ENCODE data around the gene FOXC1.

FOXC1 gene

DNA sequence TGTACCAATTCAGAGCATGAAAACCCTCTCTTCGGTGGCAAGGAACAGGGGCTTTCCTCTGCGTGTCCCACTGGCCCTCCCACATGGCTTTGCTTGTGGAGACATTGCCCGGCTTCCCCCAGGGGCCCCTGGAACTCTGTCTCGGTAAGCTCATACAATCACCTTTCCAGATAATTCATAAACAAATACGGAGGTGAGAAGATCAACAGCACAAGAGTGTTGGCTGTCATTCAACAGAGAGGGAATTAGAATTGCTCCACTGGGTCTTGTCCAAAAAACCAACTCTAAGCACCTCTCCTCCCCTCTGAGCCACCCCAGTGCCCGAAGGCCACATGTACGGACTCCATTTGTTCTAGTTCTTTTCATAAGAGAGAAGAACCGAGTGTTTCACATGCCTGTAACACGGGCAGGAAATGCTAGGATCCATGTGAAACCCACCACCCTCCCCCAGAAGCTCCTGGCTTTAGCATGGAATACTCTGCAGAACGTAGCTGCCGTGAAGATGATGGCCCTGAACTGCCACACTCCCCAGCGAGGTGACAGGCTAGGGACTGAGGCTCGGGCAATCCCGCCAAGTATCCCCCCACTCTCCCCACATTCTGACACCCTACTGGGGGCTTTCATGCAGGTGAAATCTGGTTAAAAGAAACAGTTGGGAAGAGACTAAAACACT is 24.6 kb upstream of the FOXC1 start:
- peak; percentile 64 for DNase-seq

DNA sequence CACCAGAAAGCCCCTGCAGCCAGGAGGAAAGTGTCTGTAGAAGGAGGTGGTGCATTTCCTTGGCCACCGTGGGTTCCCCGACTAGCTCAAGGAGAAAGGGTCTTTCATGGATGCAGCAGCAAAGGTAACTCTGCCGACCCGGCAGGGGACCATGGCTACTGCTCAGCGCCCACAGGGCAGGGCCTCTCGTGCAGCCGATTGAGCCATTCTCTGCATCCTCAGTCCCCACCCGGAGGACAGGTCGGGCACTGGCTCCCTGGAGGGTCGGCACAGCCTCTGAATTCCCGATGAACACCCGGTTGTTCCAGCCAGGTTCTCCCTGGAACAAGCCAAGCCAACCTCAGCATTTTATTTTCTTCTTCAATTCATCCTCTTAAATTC is 24.1 kb upstream of the FOXC1 start:
- DNase-seq, result no peak

DNA sequence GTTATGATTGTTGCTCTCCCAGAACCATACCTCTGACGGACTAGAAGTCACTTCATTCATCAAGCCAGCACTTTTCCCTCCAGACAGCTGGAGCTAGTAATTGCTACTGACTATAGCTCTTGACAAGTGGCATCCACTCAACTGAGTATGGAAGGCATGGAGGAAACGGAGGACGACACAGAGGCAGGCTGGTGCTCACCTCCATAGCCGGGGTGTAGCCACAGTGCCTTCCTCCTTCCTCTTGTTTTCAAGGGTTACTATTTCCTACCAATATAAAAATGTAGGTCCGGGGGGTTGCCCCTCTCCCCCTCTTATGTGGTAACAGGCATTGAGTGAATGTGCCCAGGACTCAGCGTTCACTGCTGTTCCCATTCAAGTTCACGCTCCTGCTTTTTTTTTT is 23.5 kb upstream of the FOXC1 start:
- peak; percentile 29 for DNase-seq

DNA sequence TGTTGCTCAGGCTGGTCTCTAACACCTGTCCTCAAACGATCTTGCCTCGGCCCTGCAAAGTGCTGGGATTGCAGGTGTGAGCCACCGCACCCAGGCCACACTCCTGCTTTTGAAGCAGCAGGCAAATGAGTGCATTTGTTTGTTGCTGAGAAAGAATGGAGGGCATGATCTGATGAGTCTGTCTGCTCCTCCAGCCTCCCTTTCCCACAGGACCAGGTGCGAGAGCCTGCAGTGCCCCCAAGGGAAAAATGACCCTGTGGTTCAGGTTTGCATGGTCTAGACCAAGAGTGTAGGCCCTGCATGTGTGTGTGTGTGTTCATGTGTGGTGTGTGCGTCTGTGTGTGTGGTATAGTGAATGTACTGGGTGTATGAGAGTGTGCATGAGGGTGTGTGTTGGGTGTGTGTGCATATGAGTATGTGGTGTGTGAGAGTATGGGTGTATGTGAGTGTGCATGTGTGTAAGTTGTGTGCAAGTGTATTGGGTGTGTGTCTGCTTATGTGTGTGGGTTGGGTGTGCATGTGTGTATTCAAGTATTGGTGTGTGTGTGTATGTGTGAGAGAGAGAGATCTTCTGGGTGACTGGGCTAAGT is 22.8 kb upstream of the FOXC1 start:
- DNase-seq, result no peak

DNA sequence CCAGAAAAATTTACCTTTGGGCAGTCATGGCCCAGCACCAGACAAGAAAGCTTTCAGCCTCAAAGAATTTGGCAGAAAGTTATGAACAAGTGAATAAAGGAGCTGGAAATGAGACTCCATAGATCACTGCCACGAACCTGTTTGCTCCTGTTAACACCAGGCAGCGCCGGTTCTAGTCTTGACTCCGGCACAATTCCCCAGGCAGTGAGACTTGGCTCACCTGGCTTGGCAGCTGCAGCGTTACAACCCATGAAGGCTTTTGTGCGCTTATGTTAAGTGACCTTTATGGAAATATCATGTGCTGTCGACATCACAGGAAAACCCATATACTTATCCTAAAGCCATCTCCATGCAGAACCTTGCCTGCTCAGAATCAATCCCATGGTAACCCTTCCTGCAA is 22.2 kb upstream of the FOXC1 start:
- no peak for DNase-seq

DNA sequence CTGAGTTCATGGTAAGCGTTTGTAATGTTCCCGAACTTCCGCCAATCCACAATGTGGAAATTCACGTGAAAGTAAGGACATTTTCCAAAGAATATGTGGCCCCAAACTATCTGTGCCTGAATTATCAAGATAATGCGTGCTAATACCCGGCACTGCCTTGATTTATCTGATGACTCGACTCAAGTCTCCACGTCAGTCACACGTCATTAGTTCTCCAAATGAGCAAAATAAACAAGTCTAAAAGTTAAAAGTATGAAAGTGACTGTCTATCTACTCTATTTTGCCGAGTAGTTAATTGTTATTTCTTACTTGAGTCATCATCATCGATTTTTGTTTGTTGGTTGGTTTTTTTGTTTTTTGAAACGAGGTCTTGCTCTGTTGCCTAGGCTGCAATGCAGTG is 21.7 kb upstream of the FOXC1 start:
- no peak for DNase-seq

DNA sequence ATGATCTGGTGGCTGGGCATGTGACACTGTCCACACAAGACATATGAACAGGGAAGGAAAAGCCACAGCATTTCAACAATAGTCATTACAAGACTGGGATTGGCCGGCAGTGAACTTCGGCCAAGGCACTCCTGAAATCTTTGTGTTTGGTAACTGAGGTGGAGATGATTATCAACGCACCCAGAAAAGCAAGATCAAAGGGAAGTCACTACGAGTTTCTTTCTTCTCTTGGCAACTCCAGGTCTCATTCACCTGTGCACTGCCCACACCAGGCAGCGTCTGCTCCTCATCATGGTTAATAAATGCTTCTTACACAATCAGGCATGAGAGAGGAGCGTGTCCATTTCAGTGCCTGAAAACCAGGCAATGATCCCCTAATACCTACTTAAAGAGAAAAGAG is 20.5 kb upstream of the FOXC1 start:
- no peak for DNase-seq

DNA sequence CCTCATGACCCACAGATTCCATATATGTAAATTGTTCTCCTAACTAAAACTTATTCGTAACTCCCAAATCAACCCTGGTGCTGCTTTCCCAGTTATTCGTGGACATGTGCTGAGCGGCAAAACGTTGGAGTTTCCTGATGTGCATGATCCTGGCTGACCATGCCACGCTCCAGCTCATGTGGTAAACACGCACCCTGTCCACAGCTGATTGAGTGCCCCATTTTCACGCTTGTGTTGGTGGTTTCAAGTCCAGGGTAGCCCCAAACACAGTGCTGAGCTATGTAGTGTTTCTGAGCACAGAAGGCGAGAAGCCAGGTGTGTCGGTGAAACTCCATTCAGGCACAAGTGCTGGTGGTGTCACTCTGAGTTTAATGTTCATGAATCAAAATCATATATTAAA is 19.1 kb upstream of the FOXC1 start:
- DNase-seq, result no peak

DNA sequence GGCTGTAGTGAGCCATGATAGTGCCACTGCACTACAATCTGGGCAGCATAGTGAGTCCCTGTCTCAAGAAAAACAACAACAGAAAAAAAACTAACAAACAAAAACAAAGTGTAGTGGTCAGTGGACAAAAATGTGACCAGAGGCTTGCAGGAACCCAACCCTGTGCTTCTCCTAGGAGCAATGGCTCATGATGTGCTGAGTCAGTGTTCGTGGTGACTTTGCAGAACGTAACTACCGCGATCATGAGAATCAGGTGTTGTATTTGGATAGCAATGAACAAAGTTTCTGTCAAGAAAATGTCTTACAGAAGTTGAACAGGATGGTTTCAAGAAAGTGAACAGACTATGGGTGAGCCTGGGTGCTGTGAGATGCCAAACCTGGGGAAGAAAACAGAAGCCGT is 18.5 kb upstream of the FOXC1 start:
- no peak for DNase-seq

DNA sequence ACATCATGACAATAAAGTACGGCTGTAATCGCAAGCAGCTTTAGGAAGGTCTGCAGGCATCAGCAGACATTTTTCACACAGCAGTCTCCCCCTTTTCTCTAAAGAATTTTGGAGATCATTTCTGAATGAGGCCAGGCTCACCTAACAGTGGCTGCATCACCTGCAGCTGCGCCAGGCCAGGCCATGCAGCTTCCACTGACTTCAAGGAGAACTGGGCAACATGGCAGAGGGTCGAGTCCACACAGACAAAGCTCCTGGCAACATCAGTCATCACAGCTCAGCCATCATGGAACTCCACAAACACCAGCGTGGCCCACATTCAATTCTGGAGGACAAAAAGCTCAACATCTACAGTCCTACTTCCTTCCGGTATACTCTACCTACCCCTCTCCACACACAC is 17.8 kb upstream of the FOXC1 start:
- no peak for DNase-seq

DNA sequence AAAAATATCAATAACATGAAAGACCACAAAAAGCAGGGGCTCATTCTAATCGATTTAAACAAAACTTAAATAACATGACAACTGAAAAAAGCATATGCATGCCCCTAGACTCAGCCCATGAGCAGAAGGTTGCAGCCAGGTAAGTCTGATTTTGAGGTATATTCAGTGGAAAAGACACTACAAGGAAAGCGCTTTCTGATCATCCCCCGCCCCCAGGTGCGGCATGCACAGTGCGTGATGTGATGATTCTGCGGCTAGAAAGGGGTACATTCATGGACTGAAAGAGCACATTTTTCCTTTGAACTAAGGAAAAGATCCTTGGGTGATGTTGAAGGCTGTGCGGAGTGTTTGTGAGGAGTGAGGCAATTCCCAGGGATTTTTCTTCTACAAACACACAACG is 16.9 kb upstream of the FOXC1 start:
- no peak for DNase-seq

DNA sequence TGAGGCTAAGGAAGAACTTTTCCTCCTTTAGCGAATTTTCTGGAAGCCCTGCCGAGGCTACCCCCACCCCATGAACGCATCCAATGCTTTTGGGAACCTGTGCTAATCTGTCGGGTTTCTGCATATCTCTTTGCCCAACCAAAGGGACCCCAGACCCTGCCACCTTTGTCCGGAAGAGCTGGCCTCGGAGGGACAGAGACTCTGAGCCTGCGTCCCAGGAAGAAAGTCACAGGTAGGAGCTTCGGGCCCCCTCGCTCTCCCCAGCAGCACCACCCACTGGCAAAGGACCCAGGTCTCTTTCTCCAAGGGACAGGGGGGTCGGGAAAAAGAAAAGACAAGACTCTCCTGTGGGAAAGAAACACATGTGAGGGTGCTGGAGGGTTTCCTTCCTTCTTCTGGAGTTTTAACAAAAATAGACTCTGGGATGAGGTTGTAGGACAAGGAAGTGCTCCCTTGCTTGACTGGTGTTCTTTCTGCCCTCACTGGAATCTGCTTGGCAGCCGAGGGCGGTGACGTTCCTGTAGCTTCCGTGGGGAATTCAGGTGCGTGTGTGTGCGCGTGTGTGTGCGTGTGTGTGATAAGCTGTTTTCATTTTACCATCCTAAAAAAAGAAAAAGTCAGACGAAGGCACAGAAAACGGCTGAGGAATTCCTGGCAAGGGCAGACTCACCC is 16.3 kb upstream of the FOXC1 start:
- DNase-seq, result no peak

DNA sequence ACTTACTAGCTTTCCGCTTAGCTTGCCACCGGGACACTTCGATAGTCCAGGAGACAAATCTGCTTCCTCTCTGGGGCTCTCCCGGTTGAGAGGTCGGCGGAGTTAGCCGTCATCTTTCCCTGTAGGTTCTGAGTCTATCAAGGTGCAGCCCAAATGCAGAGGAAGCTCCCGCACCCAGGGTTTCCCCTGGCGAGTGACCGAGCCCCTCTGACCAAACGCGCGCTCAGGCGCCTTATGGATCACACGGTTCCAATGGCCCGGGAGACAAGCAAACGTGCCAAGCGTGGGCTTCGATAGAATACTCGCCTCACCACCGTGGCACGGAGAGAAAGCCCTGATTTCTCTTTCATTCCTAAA is 15.8 kb upstream of the FOXC1 start:
- no peak for DNase-seq

DNA sequence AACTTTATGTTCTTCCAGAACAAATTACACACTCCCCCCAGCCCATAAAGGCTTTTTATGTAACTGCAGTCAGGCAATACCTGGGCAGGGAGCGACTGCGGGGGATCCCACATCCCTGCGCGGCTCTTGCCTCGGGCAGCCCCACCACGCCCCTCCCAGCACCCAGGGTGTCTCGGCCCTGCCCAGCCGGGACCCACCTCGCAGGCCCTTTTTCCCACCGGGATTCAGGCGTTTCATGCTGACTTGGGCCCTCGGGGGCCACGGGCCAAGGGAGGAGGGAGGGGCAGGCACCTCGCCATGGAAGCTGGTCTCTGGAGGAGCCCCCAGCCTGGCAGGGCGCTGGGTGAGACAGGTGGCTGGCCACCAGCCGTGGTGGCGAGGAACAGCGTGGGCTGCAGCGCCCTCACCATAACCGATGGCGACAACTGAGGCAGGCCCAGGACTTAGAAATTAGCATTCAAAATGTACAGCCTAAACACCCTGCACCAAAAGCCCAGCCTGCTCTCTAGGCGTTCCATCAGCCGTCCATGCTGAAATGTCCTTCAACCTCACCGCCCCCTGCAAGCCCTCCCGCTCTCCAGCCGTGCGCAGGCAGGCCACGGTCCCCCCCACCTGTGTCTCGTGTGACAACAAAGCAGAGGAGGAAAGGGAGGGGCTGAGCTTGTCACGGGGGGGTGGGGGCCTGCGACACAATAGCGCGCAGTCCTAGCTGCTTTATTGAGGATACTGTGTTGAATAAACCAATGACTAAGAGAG is 15.1 kb upstream of the FOXC1 start:
- no peak for DNase-seq

DNA sequence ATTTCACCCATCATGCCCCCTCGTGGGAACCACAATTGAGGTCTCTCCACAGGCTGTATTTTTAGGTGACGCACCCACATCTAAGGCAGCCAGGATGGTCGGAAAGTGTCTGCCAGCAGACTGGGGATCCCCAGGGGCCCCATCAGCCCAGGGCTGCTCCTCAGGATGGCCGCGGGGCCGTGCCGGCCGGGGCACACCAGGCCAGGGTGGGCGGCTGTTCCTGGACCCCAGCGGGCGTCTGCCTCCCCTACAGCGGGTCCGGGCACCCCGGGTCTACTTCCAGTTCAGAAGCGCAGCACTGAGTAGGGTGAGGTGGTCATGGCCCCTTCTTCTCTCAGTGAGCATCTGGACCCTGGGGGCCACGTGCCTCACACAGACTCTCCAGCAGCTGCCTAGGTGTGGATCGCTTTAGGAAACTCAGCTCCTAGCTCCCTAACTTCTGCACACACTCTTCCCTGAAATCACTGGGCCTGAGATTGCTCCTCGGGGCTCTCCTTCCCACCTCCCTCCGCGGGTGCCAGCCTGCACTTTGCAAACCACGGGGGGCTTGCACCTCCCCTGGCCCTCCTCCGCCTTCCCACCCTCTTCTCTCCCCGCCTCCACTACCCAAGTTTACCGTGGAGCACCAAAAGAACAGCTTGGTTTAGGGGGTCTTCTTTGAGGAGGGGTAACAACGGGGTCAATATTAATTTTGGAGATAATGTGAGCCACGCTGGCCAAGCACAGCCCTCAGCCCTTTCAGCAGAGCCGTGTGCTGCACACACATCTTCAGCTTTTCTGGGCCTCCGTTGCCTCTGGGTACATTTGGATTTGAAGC is 14.2 kb upstream of the FOXC1 start:
- no peak for DNase-seq

DNA sequence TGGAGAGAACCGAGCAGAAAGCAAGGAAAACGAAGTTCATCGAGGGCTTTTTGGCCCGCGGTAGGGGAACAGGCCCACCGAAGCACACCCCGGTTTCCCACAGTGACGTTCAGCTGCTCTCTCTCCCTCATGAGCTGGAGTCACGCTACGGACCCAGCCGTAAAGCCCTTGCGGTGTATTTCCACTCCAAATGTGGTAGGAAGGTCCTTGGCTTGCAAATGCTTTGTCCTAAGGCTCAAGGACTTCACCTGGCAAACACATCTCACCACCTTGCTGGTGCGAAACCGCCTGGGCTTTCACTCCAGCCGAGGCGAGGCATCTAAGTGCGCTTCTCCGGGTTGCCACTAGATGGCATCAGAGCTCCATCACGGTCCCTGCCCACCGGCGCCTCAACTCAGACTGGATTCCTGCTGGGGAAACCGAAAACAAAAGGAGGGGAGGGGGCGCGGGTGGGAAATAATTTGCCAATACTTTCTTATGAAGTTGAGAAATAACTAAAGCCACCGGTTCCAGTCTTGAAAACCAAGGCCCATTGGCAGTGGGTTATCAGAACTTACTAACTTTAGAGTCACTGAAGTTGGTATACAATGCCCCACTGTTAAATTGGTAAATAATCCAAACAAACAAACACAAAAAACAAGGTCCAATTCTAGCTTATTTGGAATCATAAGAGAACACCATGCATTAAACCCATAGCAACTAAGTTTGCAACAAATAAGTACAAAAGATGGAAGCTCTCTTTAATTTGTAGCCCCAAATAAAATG is 13.4 kb upstream of the FOXC1 start:
- peak; percentile 90 for DNase-seq

DNA sequence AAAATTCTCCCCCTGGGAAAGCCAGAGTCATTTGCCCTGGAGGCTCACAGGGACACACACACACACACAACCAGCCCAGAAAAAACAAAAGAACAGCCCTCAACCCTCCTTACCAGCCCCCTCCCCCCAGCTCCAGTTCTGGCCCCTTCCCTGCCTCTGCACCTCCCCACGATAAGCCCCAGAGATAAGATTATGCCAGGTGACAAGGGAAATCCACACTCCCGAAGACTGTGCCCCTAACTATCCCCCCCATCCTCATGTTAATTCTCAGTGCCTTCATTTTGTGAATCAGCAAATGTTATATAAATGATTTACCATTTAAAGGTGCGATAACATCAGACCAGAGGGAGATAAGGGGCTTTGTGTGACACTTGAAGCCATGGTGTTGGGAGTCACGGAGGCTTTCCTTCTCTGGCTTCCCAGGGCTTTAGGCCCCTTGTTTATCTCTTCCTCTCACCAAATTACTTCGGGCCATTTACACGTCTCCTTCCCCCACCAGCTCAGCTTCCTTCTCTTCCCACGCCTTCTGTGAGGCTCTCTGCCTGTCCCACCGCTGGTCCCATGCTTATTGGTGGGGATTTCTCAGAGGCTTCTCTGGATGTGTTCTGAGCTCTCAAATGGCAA is 12.5 kb upstream of the FOXC1 start:
- DNase-seq, result no peak

DNA sequence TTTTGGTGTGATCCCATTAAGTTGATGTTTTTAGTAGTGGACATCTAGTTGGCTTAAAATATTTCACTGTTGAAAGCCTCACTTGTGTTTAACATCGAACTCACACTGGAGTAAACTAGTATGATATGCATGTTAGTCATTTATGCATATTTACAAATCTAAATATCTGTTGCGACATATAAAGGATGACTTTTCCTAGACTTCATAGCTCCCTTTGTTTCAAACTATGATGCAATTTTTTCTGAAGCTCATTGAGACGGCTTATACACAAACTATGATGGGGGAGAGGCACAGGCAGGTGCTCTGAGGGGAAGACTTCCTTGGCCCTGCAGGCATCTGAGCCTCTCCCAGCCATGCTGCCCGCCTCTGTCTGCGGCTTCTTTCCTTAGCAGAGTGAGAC is 11.8 kb upstream of the FOXC1 start:
- DNase-seq, result no peak

DNA sequence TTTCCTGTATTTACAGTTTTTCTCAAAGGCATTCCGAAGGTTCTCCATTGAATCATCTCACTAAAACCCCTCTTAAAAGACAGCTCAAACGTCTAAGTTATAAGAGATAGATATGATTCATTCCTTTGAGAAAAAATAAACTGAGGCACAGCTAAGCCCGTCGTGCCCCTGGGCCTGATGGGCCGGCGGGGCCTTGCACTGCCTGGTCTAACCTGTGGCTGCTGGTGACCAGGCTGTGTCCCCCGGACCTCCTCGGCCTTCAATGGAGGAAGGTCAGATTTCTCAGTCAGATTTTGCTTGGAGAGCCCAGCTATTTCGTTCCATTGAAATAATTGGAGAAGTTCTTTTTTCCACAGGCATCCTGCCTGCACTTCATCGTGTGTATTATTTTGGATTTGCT is 11.3 kb upstream of the FOXC1 start:
- no peak for DNase-seq

DNA sequence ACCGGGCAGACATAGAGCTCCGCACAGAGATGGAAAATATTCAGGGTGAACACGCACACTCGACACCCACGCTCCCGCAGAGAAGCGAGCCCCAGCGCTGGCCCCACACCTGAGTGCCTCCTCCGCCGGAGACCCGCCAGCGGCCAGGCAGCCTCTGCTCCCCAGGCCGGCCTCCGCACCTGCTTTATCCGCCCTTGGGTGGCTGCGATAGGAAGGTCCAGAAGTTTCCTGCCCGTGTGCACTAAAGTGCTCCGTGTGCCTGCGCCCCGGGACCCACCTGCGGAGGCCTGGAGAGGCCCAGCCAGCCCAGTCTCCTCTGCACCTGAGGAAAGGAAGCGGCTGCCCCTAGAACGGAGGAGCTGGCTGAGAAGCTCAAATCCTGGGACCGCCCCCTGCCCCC is 10.8 kb upstream of the FOXC1 start:
- no peak for DNase-seq

DNA sequence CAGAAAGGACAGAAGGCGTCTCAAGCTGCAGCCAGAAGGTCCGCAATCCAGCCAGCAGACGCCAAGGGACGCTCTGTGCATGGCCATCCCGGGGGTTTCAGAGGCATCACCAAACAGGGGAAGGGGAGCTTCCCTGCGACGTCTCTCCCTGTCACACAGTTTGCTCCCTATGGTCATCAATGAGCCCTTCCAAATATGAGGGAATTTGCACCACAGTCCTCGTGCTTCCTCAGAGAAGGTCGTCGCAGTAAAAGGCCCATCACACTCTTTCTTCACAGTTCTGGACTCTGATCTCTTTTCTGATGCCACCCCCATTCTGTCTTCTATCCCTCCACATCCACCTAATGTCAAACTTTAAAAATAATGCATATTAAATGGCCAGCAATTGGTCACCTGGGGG is 10.2 kb upstream of the FOXC1 start:
- no peak for DNase-seq
